HepG2 (cell line): Measurements from ENCODE around the gene ORM1. TPM values are rescaled to one million over a fixed set of nuclear protein-coding genes. Genes with fewer than 3 reads are reported as not detected.

Experiments
- ATAC-seq: fragments of 200-7000 bp; cut with Tn5 transposase; 3 replicates; pipeline ENCODE4 v1.9.1; 2020; ENCODE audit warnings: mild to moderate bottlenecking, moderate library complexity
- BruUV-seq: library from RNA; stranded (reverse); fragments of 400-500 nt; replicated peaks from 2 replicates; lab custom pipeline; 2021; lab: Mats Ljungman, UMichigan
- CTCF ChIA-PET: fragments of 300-600 bp; formaldehyde crosslinking; extraction: SDS; loops from one replicate; lab custom pipeline; 2021; ENCODE audit warnings: low total read pairs, inconsistent platforms, low intra/inter-chr PET ratio; lab: Yijun Ruan, JAX
- POLR2A ChIA-PET: fragments of 350-600 bp; sonication (Branson Sonifier 250); formaldehyde crosslinking; loops from one replicate; lab custom pipeline; 2020; ENCODE audit warnings: antibody characterized with exemption, inconsistent platforms; lab: Yijun Ruan, JAX
- DNase-seq: peaks from one replicate; pipeline ENCODE4 v3.0.0-alpha.2; 2015; ENCODE audit warnings: low spot score
- FAIRE-seq: peaks from 3 replicates; lab custom pipeline; 2011; peaks lifted over from hg19 to GRCh38; lab: Jason Lieb, UNC
- H2AFZ ChIP-seq: one replicate; pipeline ENCODE4 v1.6.1; 2011; ENCODE audit warnings: low read length, inconsistent platforms
- H3K27ac ChIP-seq: fragments of 300-600 bp; 3 replicates; pipeline ENCODE4 v1.8.0; 2011; ENCODE audit warnings: mixed run types, mild to moderate bottlenecking, mixed read lengths, low read length, inconsistent platforms; ENCODE audit not compliant: insufficient read depth; ENCODE audit errors: extremely low read length
- H3K27me3 ChIP-seq, 2 experiments: fragments of 200-600 bp in 1 of 2; 2 replicates in 1 of 2; 3 replicates in 1 of 2; pipeline versions ENCODE4 v1.6.0 to v1.8.0; 2011; ENCODE audit warnings: low read length in 2 of 2, mild to moderate bottlenecking in 2 of 2, moderate library complexity in 2 of 2, inconsistent platforms in 1 of 2; ENCODE audit not compliant: insufficient read depth in 2 of 2, control insufficient read depth in 1 of 2
- H3K36me3 ChIP-seq, 2 experiments: fragments of 200-600 bp in 1 of 2; replicated peaks in 1 of 2; 2 replicates in 1 of 2; 3 replicates in 1 of 2; pipeline versions ENCODE4 v1.5.1 to v1.8.0; 2011; ENCODE audit warnings: low read length in 2 of 2, inconsistent platforms in 1 of 2; ENCODE audit not compliant: insufficient read depth in 2 of 2, control insufficient read depth in 1 of 2
- H3K4me1 ChIP-seq: 2 replicates; pipeline ENCODE4 v1.5.1; 2012; ENCODE audit warnings: low read length, inconsistent platforms; ENCODE audit not compliant: insufficient read depth
- H3K4me2 ChIP-seq: 2 replicates; pipeline ENCODE4 v1.6.0; 2011; ENCODE audit warnings: low read depth, low read length, inconsistent platforms
- H3K4me3 ChIP-seq, 3 experiments: fragments of 200-600 bp in 1 of 3; sonication (generic), shearing (Covaris generic) in 1 of 3; replicated peaks in 1 of 3; 2 replicates each; pipeline ENCODE4 v1.5.1; 2011 to 2016; ENCODE audit warnings: low read length in 3 of 3, inconsistent platforms in 2 of 3, low read depth in 2 of 3, mild to moderate bottlenecking in 2 of 3, control low read depth in 1 of 3, mixed read lengths in 1 of 3; ENCODE audit not compliant: insufficient read depth in 1 of 3
- H3K79me2 ChIP-seq: one replicate; pipeline ENCODE4 v1.6.1; 2011; ENCODE audit warnings: low read length, inconsistent platforms; ENCODE audit not compliant: insufficient read depth
- H3K9ac ChIP-seq: 2 replicates; pipeline ENCODE4 v1.6.0; 2011; ENCODE audit warnings: mild to moderate bottlenecking, low read depth, low read length, inconsistent platforms; ENCODE audit not compliant: insufficient read depth
- H3K9me3 ChIP-seq: 2 replicates; pipeline ENCODE4 v1.5.1; 2012; ENCODE audit warnings: mild to moderate bottlenecking, low read length
- H4K20me1 ChIP-seq: 2 replicates; pipeline ENCODE4 v1.6.0; 2011; ENCODE audit warnings: inconsistent platforms, mild to moderate bottlenecking, low read length, moderate library complexity; ENCODE audit not compliant: insufficient read depth
- ATM ChIP-seq: fragments of 450-650 bp; IDR thresholded peaks from 2 replicates; pipeline ENCODE4 v1.7.1; 2017; ENCODE audit warnings: mild to moderate bottlenecking, borderline replicate concordance
- ETS1 ChIP-seq: sonication (generic); formaldehyde crosslinking; IDR thresholded peaks from 2 replicates; pipeline ENCODE4 v1.4.0; 2020; ENCODE audit warnings: missing genetic modification reagents
- PBX2 ChIP-seq: IDR thresholded peaks from 2 replicates; pipeline ENCODE4 v1.6.1; 2016; ENCODE audit warnings: control low read depth
- SP140L ChIP-seq: sonication (generic); formaldehyde crosslinking; IDR thresholded peaks from 2 replicates; pipeline ENCODE4 v1.4.0; 2020; ENCODE audit warnings: missing genetic modification reagents, borderline replicate concordance
- SP5 ChIP-seq: IDR thresholded peaks from 2 replicates; pipeline ENCODE4 v1.6.1; 2016; ENCODE audit warnings: low read depth, borderline replicate concordance
- ZBTB40 ChIP-seq, 2 experiments: fragments of 450-650 bp in 1 of 2; sonication (generic) in 1 of 2; formaldehyde crosslinking in 1 of 2; IDR thresholded peaks; 2 replicates each; pipeline versions ENCODE4 v1.6.1 to v1.8.0; 2016 to 2022; ENCODE audit warnings: antibody characterized with exemption in 1 of 2, mild to moderate bottlenecking in 1 of 2, missing genetic modification reagents in 1 of 2
- ZBTB46 ChIP-seq: sonication (generic); formaldehyde crosslinking; IDR thresholded peaks from 2 replicates; pipeline ENCODE4 v1.4.0; 2020; ENCODE audit warnings: mild to moderate bottlenecking, missing genetic modification reagents, borderline replicate concordance
- ZFAT ChIP-seq: sonication (generic); formaldehyde crosslinking; conservative IDR thresholded peaks from 2 replicates; pipeline ENCODE4 v1.8.1; 2023; ENCODE audit warnings: missing genetic modification reagents, inconsistent platforms
- ZNF264 ChIP-seq: sonication (generic); formaldehyde crosslinking; IDR thresholded peaks from 2 replicates; pipeline ENCODE4 v1.4.0; 2020; ENCODE audit warnings: missing genetic modification reagents
- WGBS: methylation state at CpG from one replicate; pipeline ENCODE4 v1.1.6; 2017; ENCODE audit warnings: low lambda C conversion rate; 5-methylcytosine and 5-hydroxymethylcytosine counted together
- in situ Hi-C: cut with HindIII; loops from 2 replicates; pipeline ENCODE4 v1.10.0; 2017; ENCODE audit warnings: low pct_unique_long_range_greater_than_20kb; ENCODE audit not compliant: extremely low pct_ligation_motif_present
- intact Hi-C: fragments of 100-400 bp; cut with micrococcal nuclease; formaldehyde crosslinking; loops from one replicate; pipeline ENCODE4 v1.10.0; 2022; ENCODE audit not compliant: unreplicated experiment
- polyA plus RNA-seq, 8 experiments: library from polyadenylated mRNA; depleted of rRNA in 3 of 8; stranded (reverse) in 7 of 8; unstranded in 1 of 8; fragments of >200 nt; fragmentation: Illumina TruSeq in 4 of 8; extraction: Trizol in 4 of 8; gene quantifications; 2 replicates each; pipeline versions ENCODE4 v1.2.1 to v1.2.3, GENCODE V29; 2011 to 2016; ENCODE audit warnings: low read depth in 4 of 8, missing spikeins in 1 of 8, mixed read lengths in 1 of 8; ENCODE audit not compliant: insufficient read depth in 1 of 8
- total RNA-seq, 5 experiments: library from RNA; depleted of rRNA; stranded (reverse); fragments of >200 nt; fragmentation: Illumina TruSeq; extraction: Trizol; gene quantifications; 2 replicates each; pipeline ENCODE4 v1.2.3, GENCODE V29; 2016; ENCODE audit warnings: low read depth in 1 of 5

ORM1 gene
- total and polyA plus RNA-seq, 2 of the 13 experiments (the other 11 are each of a cell fraction or from before 2014, with no cell fraction given): 699 to 1,180 TPM

GRCh38 chr9:114319147-114319546, 3.8 kb upstream of the ORM1 start:
- Histone ChIP-seq H4K20me1 (no peaks in the 10 kb centered on the region), H3K27ac (no peak overlapping the region), H3K4me1 (peaks cover 30% of the 10 kb centered on the region), H3K4me2 (no peak overlapping the region), H2AFZ (no peak overlapping the region), H3K9me3 (no peaks in the 10 kb centered on the region), H3K36me3 (no peaks in the 10 kb centered on the region), H3K4me3 (no peak overlapping the region), H3K27me3 (no peaks in the 10 kb centered on the region), H3K79me2 (peaks cover 7% of the 10 kb centered on the region), H3K9ac (no peak overlapping the region)
- in situ Hi-C loops (no loop called here), intact Hi-C loops (no loop called here)
- FAIRE-seq: no peak
- 91% methylated on average over 3 of the region's 3 CpGs for WGBS
- ChIA-PET CTCF (no interaction called here), POLR2A (no interaction called here)
- no TSS peak for BruUV-seq
- ATAC-seq: no peak
- DNase-seq: no peak
- no peak for TF ChIP-seq SP5
- TF ChIP-seq ZFAT: no peak
- TF ChIP-seq ATM: no peak
- TF ChIP-seq ZBTB40 (IDR thresholded peaks at IDR 0.05): no peak
- TF ChIP-seq ZBTB40 (CRISPR knock-in tag; IDR thresholded peaks at IDR 0.05): no peak
- TF ChIP-seq PBX2 (CRISPR knock-in tag): no peak
- no peak for TF ChIP-seq ZBTB46 (CRISPR knock-in tag)
- TF ChIP-seq SP140L: no peak
- TF ChIP-seq ETS1 (CRISPR knock-in tag): no peak
- TF ChIP-seq ZNF264: no peak
